AG20443 (cell line): Measurements from ENCODE around the gene JAKMIP1.

Experiments used
- DNase-seq: peaks from one replicate; pipeline ENCODE4 v3.0.0; 2012; ENCODE audit warnings: low spot score, mixed read lengths

Gene JAKMIP1

GRCh38 chr4:6042293-6043063, 157.9 kb downstream of the JAKMIP1 start:
- DNase-seq = no peak

- no peak for DNase-seq
Measured at GRCh38 chr4:6041800-6042199, 158.5 kb downstream of the JAKMIP1 start.

GRCh38 chr4:6038711-6039110, 161.6 kb downstream of the JAKMIP1 start:
- DNase-seq = no peak

GRCh38 chr4:6035786-6036185, 164.6 kb downstream of the JAKMIP1 start:
- no peak for DNase-seq

- DNase-seq = no peak
Measured at GRCh38 chr4:6033381-6033780, 167.0 kb downstream of the JAKMIP1 start.

GRCh38 chr4:6032249-6033244, 167.8 kb downstream of the JAKMIP1 start:
- DNase-seq = no peak

- DNase-seq = no peak
Measured at GRCh38 chr4:6031846-6032245, 168.5 kb downstream of the JAKMIP1 start.

- no peak for DNase-seq
Measured at GRCh38 chr4:6030679-6031078, 169.7 kb downstream of the JAKMIP1 start.

GRCh38 chr4:6029254-6029653, 171.1 kb downstream of the JAKMIP1 start:
- DNase-seq = no peak

GRCh38 chr4:6028168-6028567, 172.2 kb downstream of the JAKMIP1 start:
- DNase-seq = no peak

GRCh38 chr4:6027392-6027791, 173.0 kb downstream of the JAKMIP1 start:
- no peak for DNase-seq

- DNase-seq = no peak
Measured at GRCh38 chr4:6024313-6024960, 175.9 kb downstream of the JAKMIP1 start.

GRCh38 chr4:6023731-6024130, 176.6 kb downstream of the JAKMIP1 start:
- no peak for DNase-seq

GRCh38 chr4:6022607-6023288, 177.6 kb downstream of the JAKMIP1 start:
- no peak for DNase-seq

GRCh38 chr4:6021831-6022606, 178.3 kb downstream of the JAKMIP1 start:
- no peak for DNase-seq

GRCh38 chr4:6020613-6021012, 179.7 kb downstream of the JAKMIP1 start:
- no peak for DNase-seq

GRCh38 chr4:6019316-6020263, 180.8 kb downstream of the JAKMIP1 start:
- DNase-seq = peak; percentile 71

GRCh38 chr4:6018331-6018730, 182.0 kb downstream of the JAKMIP1 start, which contains the start of gene C4orf50:
TSS of gene C4orf50 (minus strand) at chr4:6018431.
- DNase-seq = no peak

- no peak for DNase-seq
Measured at GRCh38 chr4:6017800-6018199, 182.5 kb downstream of the JAKMIP1 start.

GRCh38 chr4:6017030-6017429, 183.3 kb downstream of the JAKMIP1 start:
- no peak for DNase-seq
